OCI-LY3 (cell line): ENCODE results near the gene PRKD3.

Source experiments
- EZH2phosphoT487 ChIP-seq: fragments of 200-600 bp; shearing (Covaris generic); IDR thresholded peaks from 2 replicates; pipeline ENCODE4 v1.6.1; 2018; ENCODE audit warnings: antibody characterized with exemption, mixed run types, low read depth
- TF ChIP-seq, protein P1 (sequence below): fragments of 200-600, 300-600 bp; sonication (generic); IDR thresholded peaks from 2 replicates; pipeline ENCODE4 v1.5.1; 2014; ENCODE audit warnings: antibody characterized with exemption, low read length, low read depth

DNA sequence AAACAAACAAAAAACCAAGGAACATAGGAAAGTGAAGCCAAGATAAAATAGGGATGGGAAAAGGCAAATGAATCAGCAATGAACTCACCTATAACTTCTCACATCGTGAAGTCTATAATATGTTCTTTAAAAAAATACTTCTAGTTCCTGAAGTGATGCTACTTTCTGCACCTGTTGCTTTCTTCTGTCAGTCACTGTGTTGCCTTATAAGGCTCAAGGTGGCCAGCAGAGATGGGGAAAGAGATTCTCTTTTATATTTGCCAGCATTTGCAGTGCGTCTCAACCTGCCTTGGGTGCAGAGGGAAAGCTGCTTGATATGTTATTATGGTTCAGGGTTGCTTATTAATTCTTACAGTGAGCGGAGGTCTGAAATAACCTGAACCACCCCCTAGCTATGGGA, 33.8 kb upstream of the PRKD3 start:
- TF ChIP-seq, protein P1, sequence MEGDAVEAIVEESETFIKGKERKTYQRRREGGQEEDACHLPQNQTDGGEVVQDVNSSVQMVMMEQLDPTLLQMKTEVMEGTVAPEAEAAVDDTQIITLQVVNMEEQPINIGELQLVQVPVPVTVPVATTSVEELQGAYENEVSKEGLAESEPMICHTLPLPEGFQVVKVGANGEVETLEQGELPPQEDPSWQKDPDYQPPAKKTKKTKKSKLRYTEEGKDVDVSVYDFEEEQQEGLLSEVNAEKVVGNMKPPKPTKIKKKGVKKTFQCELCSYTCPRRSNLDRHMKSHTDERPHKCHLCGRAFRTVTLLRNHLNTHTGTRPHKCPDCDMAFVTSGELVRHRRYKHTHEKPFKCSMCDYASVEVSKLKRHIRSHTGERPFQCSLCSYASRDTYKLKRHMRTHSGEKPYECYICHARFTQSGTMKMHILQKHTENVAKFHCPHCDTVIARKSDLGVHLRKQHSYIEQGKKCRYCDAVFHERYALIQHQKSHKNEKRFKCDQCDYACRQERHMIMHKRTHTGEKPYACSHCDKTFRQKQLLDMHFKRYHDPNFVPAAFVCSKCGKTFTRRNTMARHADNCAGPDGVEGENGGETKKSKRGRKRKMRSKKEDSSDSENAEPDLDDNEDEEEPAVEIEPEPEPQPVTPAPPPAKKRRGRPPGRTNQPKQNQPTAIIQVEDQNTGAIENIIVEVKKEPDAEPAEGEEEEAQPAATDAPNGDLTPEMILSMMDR: no peak
- TF ChIP-seq EZH2phosphoT487: no peak
